GM12878 (cell line): ENCODE data around the gene PRAF2. TPM values are rescaled to one million over a fixed set of nuclear protein-coding genes. Genes with fewer than 3 reads are reported as not detected.

Source experiments
- ATAC-seq: fragments of 200-7000 bp; cut with Tn5 transposase; 3 replicates; pipeline ENCODE4 v1.9.1; 2020; ENCODE audit warnings: mild to moderate bottlenecking, moderate library complexity
- BruUV-seq: library from RNA; stranded (reverse); fragments of 400-500 nt; replicated peaks from 2 replicates; lab custom pipeline; 2021; lab: Mats Ljungman, UMichigan
- CTCF ChIA-PET: fragments of 300-600 bp; sonication (Branson Sonifier 250); formaldehyde crosslinking; extraction: SDS; loops from one replicate; lab custom pipeline; 2021; ENCODE audit warnings: inconsistent platforms; lab: Yijun Ruan, JAX
- POLR2A ChIA-PET: fragments of 350-600 bp; formaldehyde crosslinking; extraction: SDS; loops from one replicate; lab custom pipeline; 2021; ENCODE audit warnings: inconsistent platforms; lab: Charles Lee
- RAD21 ChIA-PET: fragments of 300-600 bp; sonication (Branson Sonifier 250); formaldehyde crosslinking; loops from one replicate; lab custom pipeline; 2023; ENCODE audit warnings: antibody characterized with exemption; ENCODE audit not compliant: unreplicated experiment; lab: Charles Lee
- SMC1A ChIA-PET: fragments of 300-600 bp; sonication (Branson Sonifier 250); formaldehyde crosslinking; loops from one replicate; lab custom pipeline; 2023; ENCODE audit not compliant: unreplicated experiment, uncharacterized antibody; lab: Charles Lee
- DNase-seq: peaks from one replicate; pipeline ENCODE4 v3.0.0-alpha.2; 2011; ENCODE audit warnings: low read depth, low spot score
- FAIRE-seq: peaks from 3 replicates; lab custom pipeline; 2011; peaks lifted over from hg19 to GRCh38; lab: Jason Lieb, UNC
- H2AFZ ChIP-seq: 2 replicates; pipeline ENCODE4 v1.6.0; 2011; ENCODE audit warnings: low read depth, low read length, control low read depth; ENCODE audit not compliant: control insufficient read depth
- H3K27ac ChIP-seq: 2 replicates; pipeline ENCODE4 v1.5.1; 2011; ENCODE audit warnings: control low read depth; ENCODE audit not compliant: control insufficient read depth, insufficient read depth
- H3K27me3 ChIP-seq, 2 experiments: replicated peaks in 1 of 2; 2 replicates each; pipeline versions ENCODE4 v1.6.0 to v1.6.1; 2011; ENCODE audit warnings: low read length in 1 of 2; ENCODE audit not compliant: control insufficient read depth in 2 of 2, insufficient read depth in 2 of 2
- H3K36me3 ChIP-seq, 2 experiments: 2 replicates each; pipeline ENCODE4 v1.5.1; 2011; ENCODE audit warnings: low read length in 1 of 2; ENCODE audit not compliant: control insufficient read depth in 2 of 2, insufficient read depth in 2 of 2
- H3K4me1 ChIP-seq: 2 replicates; pipeline ENCODE4 v1.6.1; 2011; ENCODE audit warnings: mild to moderate bottlenecking, low read length, moderate library complexity, mixed read lengths; ENCODE audit not compliant: control insufficient read depth, insufficient read depth
- H3K4me2 ChIP-seq: 2 replicates; pipeline ENCODE4 v1.6.0; 2011; ENCODE audit warnings: control low read depth; ENCODE audit not compliant: control insufficient read depth, insufficient read depth
- H3K4me3 ChIP-seq: fragments of 200-600 bp; sonication (generic); 2 replicates; pipeline ENCODE4 v1.5.1; 2016
- H3K79me2 ChIP-seq: 2 replicates; pipeline ENCODE4 v1.6.0; 2011; ENCODE audit warnings: low read length; ENCODE audit not compliant: control insufficient read depth, insufficient read depth
- H3K9ac ChIP-seq: 2 replicates; pipeline ENCODE4 v1.8.0; 2011; ENCODE audit warnings: low read length, control low read depth, mixed read lengths; ENCODE audit not compliant: control insufficient read depth, insufficient read depth
- H3K9me3 ChIP-seq: replicated peaks from 3 replicates; pipeline ENCODE4 v1.5.1; 2011; ENCODE audit warnings: mild to moderate bottlenecking, low read length; ENCODE audit not compliant: control insufficient read depth, insufficient read depth
- H4K20me1 ChIP-seq: 2 replicates; pipeline ENCODE4 v1.6.0; 2011; ENCODE audit not compliant: control insufficient read depth, insufficient read depth
- DPF2 ChIP-seq: fragments of 450-650 bp; IDR thresholded peaks from 2 replicates; pipeline ENCODE4 v1.6.1; 2017; ENCODE audit warnings: mild to moderate bottlenecking
- IKZF1 ChIP-seq: fragments of 450-650 bp; conservative IDR thresholded peaks from 2 replicates; pipeline ENCODE4 v1.6.1; 2017; ENCODE audit warnings: antibody characterized with exemption, mild to moderate bottlenecking
- MEF2B ChIP-seq: fragments of 450-650 bp; IDR thresholded peaks from 2 replicates; pipeline ENCODE4 v1.6.1; 2018; ENCODE audit warnings: mild to moderate bottlenecking, moderate library complexity; ENCODE audit not compliant: partially characterized antibody, poor library complexity, severe bottlenecking
- MXI1 ChIP-seq: fragments of 150-350 bp; IDR thresholded peaks from 2 replicates; pipeline ENCODE4 v1.6.1; 2011; ENCODE audit warnings: low read depth, mild to moderate bottlenecking, inconsistent platforms, low read length, improper control_type of control experiment
- POLR2A ChIP-seq: IDR thresholded peaks from 2 replicates; pipeline ENCODE4 v1.6.1; 2011; ENCODE audit warnings: low read depth, mild to moderate bottlenecking, low read length
- RB1 ChIP-seq: fragments of 450-650 bp; formaldehyde crosslinking; IDR thresholded peaks from 2 replicates; pipeline ENCODE4 v1.6.1; 2017; ENCODE audit warnings: mild to moderate bottlenecking, borderline replicate concordance
- SIN3A ChIP-seq: IDR thresholded peaks from 2 replicates; pipeline ENCODE4 v1.6.1; 2012; ENCODE audit warnings: low read depth, low read length, improper control_type of control experiment
- SMARCA5 ChIP-seq: fragments of 450-650 bp; IDR thresholded peaks from 2 replicates; pipeline ENCODE4 v1.6.1; 2017; ENCODE audit warnings: mild to moderate bottlenecking
- TAF1 ChIP-seq: IDR thresholded peaks from 2 replicates; pipeline ENCODE4 v1.6.1; 2011; ENCODE audit warnings: mild to moderate bottlenecking, low read depth, low read length, borderline replicate concordance
- WGBS: methylation state at CpG from one replicate; pipeline ENCODE4 v1.1.6; 2016; ENCODE audit warnings: low lambda C conversion rate; ENCODE audit not compliant: insufficient replicate concordance, insufficient coverage; ENCODE audit errors: missing lambda C conversion rate; 5-methylcytosine and 5-hydroxymethylcytosine counted together
- in situ Hi-C: fragments of 300-500 bp; cut with MboI; formaldehyde crosslinking; loops from 9 replicates; pipeline ENCODE4 v1.14.3; 2018; ENCODE audit warnings: mixed read lengths
- intact Hi-C: fragments of 100-400 bp; cut with micrococcal nuclease; formaldehyde crosslinking; loops from one replicate; pipeline ENCODE4 v1.14.2; 2022; ENCODE audit not compliant: unreplicated experiment
- polyA plus RNA-seq, 11 experiments: library from polyadenylated mRNA; depleted of rRNA in 4 of 11; unstranded in 6 of 11; stranded (reverse) in 5 of 11; fragments of >200 nt; fragmentation: Nextera tagmentation in 4 of 11; fragmentation: Illumina TruSeq in 1 of 11; extraction: Ambion mirVana in 4 of 11; extraction: Trizol in 1 of 11; gene quantifications; 1 replicate in 1 of 11; 2 replicates in 10 of 11; pipeline versions ENCODE4 v1.2.1 to v1.2.3, GENCODE V29; 2011 to 2016; ENCODE audit warnings: inconsistent platforms in 2 of 11, missing spikeins in 2 of 11, low read depth in 1 of 11
- total RNA-seq, 4 experiments: library from RNA; depleted of rRNA in 3 of 4; stranded (reverse); fragments of >200 nt in 3 of 4; fragmentation: Illumina TruSeq in 1 of 4; extraction: Trizol in 1 of 4; gene quantifications; 2 replicates each; pipeline versions ENCODE4 v1.2.1 to v1.2.3, GENCODE V29; 2013 to 2021

The PRAF2 gene
- total and polyA plus RNA-seq, 10 of the 15 experiments (the other 5 are each of a cell fraction or from before 2014, with no cell fraction given), result 0.80 to 16.7 (median 7.0) TPM

- intact Hi-C loops, result loop anchor here (1.0 to 5.0 kb wide), 7 partner anchors 40 to 410 kb away; partner anchors contain the start of genes GRIPAP1, HDAC6, PIM2 and PQBP1
- Histone ChIP-seq H2AFZ (no peak overlapping the region), H3K27me3 (no peaks in the 10 kb centered on the region), H3K4me1 (peaks cover 5% of the 10 kb centered on the region; the same call in 1 of the 2 replicates), H3K36me3 (peaks cover 2 to 4% of the 10 kb centered on the region in 2 experiments; a peak in 2 of 4 replicates), H4K20me1 (no peaks in the 10 kb centered on the region), H3K27ac (peak overlapping the region; percentile 89), H3K9ac (peak overlapping the region; percentile 88), H3K4me2 (peak overlapping the region; percentile 89), H3K4me3 (peak overlapping the region; percentile 71), H3K79me2 (peaks cover 29% of the 10 kb centered on the region), H3K9me3 (no peaks in the 10 kb centered on the region)
- BruUV-seq, result no TSS peak
- ChIA-PET CTCF (interaction anchor here (0.8 to 1.8 kb wide), 8 partner anchors 67 to 395 kb away, joined by 3 to 16 read pairs (median 6); partner anchors contain the start of genes KCND1 and OTUD5), SMC1A (interaction anchor here (1.1 to 2.1 kb wide), 4 partner anchors 23 to 394 kb away, joined by 3 to 7 read pairs (median 4); partner anchors contain the start of gene GRIPAP1), POLR2A (interaction anchor here (0.5 to 2.8 kb wide), 17 partner anchors 9 to 359 kb away, joined by 3 to 23 read pairs (median 5); partner anchors contain the start of genes GRIPAP1, OTUD5, TIMM17B and WAS), RAD21 (interaction anchor here (0.8 to 3.0 kb wide), 6 partner anchors 40 to 445 kb away, joined by 3 to 17 read pairs (median 6); partner anchors contain the start of genes GRIPAP1 and OTUD5)
- DNase-seq (no peak), ATAC-seq (no peak; the same call in 2 of the 3 replicates), FAIRE-seq (no peak)
- WGBS, result 31% methylated on average over 23 of the region's 29 CpGs
- 0 out of 2 replicates have a peak, but pooled peaks have one; percentile 45 for TF ChIP-seq SIN3A
- TF ChIP-seq DPF2, result peak; percentile 67; the same call in 1 of the 2 replicates
- TF ChIP-seq SMARCA5, result 0 out of 2 replicates have a peak, but pooled peaks have one; percentile 52
- TF ChIP-seq POLR2A, result peak; percentile 67; the same call in 1 of the 2 replicates
- no peak for TF ChIP-seq RB1
- no peak for TF ChIP-seq MEF2B
- no peak for TF ChIP-seq MXI1
- no peak for TF ChIP-seq TAF1
- peak; percentile 17; the same call in 1 of the 2 replicates for TF ChIP-seq IKZF1
- in situ Hi-C loops, result loop anchor here (5.0 kb wide), 1 partner anchor 75 kb away; no protein-coding TSS in a partner anchor
Measured at GRCh38 chrX:49042581-49043219, 31.1 kb downstream of the PRAF2 start.
